Astrocyte (in vitro differentiated cells and primary cell): ENCODE data around the gene TTC36.

Experiments used
- EZH2 ChIP-seq: IDR thresholded peaks from 2 replicates; pipeline ENCODE4 v1.6.1; 2012; ENCODE audit warnings: mild to moderate bottlenecking, low read length, inconsistent platforms; ENCODE audit not compliant: insufficient read depth
- TF ChIP-seq, protein P1 (sequence below): IDR thresholded peaks from 2 replicates; pipeline ENCODE4 v1.5.1; 2011; ENCODE audit warnings: low read depth, mild to moderate bottlenecking, inconsistent platforms, low read length, moderate library complexity; ENCODE audit not compliant: insufficient read depth

DNA sequence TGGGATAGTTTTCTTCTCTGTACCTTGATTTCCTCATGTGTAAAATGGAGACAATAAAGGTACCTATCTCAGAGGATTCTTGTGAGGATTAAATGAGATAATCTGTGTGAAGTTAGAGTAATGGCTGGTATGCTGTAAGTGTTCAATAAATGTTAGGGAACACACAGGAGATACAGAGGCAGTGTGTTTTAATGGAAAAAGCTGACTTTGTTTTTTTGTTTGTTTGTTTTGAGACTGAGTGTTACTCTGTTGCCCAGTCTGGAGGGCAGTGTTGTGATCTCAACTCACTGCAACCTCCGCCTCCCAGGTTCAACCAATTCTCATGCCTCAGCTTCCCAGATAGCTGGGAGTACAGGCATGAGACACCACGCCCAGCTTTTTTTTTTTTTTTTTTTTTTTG, 42.4 kb downstream of the TTC36 start:
- TF ChIP-seq, protein P1, sequence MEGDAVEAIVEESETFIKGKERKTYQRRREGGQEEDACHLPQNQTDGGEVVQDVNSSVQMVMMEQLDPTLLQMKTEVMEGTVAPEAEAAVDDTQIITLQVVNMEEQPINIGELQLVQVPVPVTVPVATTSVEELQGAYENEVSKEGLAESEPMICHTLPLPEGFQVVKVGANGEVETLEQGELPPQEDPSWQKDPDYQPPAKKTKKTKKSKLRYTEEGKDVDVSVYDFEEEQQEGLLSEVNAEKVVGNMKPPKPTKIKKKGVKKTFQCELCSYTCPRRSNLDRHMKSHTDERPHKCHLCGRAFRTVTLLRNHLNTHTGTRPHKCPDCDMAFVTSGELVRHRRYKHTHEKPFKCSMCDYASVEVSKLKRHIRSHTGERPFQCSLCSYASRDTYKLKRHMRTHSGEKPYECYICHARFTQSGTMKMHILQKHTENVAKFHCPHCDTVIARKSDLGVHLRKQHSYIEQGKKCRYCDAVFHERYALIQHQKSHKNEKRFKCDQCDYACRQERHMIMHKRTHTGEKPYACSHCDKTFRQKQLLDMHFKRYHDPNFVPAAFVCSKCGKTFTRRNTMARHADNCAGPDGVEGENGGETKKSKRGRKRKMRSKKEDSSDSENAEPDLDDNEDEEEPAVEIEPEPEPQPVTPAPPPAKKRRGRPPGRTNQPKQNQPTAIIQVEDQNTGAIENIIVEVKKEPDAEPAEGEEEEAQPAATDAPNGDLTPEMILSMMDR = no peak
- no peak for TF ChIP-seq EZH2
